ENCODE data around the gene HS3ST3A1.

HS3ST3A1 gene

GRCh38 chr17:13635951-13636350 lies 34.2 kb upstream of the HS3ST3A1 start:
- no peak overlapping the region for H3K4me3 ChIP-seq (ENCODE audit: low read depth, low read length)
- no peaks in the 10 kb centered on the region for H3K36me3 ChIP-seq (ENCODE audit: insufficient read depth, low read length)
- H3K79me2 ChIP-seq (ENCODE audit: control insufficient read depth, insufficient read depth, low read length, unreplicated experiment) = no peaks in the 10 kb centered on the region
- H2AFZ ChIP-seq (ENCODE audit: low read length, unreplicated experiment) = no peak overlapping the region
- H3K4me1 ChIP-seq (ENCODE audit: control insufficient read depth, insufficient read depth, low read length, unreplicated experiment) = no peaks in the 10 kb centered on the region
- no peaks in the 10 kb centered on the region; the same call in 1 of the 2 replicates for H3K27me3 ChIP-seq (ENCODE audit: insufficient read depth, low read length)
- no peak overlapping the region for H3K27ac ChIP-seq (ENCODE audit: low read depth, low read length)

DNA sequence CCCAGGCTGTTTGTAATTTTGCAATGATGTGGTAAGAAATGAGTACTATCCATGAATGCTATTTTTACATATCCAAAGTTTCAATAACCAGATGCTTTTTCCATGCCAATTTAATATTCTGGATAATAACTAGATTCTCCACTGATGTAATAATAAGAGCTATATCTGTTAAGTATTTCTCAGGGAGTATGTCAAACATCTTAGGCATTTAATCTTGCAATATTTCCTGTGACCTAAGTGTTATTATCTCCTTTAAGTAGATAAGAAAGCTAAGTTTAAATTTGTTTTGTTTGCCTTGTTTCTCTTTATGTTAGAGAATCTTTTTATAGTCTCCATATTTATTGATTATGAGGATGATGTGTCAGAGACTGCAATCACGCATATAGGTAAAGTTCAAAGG lies 32.3 kb upstream of the HS3ST3A1 start:
- H3K27me3 ChIP-seq (ENCODE audit: insufficient read depth, low read length) = no peaks in the 10 kb centered on the region
- H2AFZ ChIP-seq (ENCODE audit: low read length, unreplicated experiment) = no peak overlapping the region
- H3K79me2 ChIP-seq (ENCODE audit: control insufficient read depth, insufficient read depth, low read length, unreplicated experiment) = no peaks in the 10 kb centered on the region
- no peak overlapping the region for H3K4me3 ChIP-seq (ENCODE audit: low read depth, low read length)
- H3K36me3 ChIP-seq (ENCODE audit: insufficient read depth, low read length) = no peaks in the 10 kb centered on the region
- H3K4me1 ChIP-seq (ENCODE audit: control insufficient read depth, insufficient read depth, low read length, unreplicated experiment) = no peaks in the 10 kb centered on the region
- H3K27ac ChIP-seq (ENCODE audit: low read depth, low read length) = no peak overlapping the region

DNA sequence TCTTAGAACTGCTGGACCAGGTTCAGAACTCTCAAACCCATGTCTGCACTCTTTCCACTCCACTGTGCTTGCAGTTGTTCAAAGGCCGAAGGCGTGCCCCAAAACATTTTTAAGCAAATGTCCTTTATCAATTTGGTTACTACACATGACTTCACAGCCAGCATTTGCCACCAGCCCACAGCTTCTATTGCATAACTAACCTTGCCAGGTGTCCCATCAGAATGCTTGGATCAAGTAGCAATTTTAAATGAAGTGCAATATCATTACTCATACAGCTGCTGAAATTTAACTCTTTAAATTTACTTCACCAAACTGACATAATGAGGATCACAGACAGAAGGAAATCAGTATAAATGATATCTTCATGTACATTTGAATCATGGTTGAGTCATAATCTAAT lies 29.8 kb upstream of the HS3ST3A1 start:
- H2AFZ ChIP-seq (ENCODE audit: low read length, unreplicated experiment) = no peak overlapping the region
- H3K36me3 ChIP-seq (ENCODE audit: insufficient read depth, low read length) = no peaks in the 10 kb centered on the region
- H3K79me2 ChIP-seq (ENCODE audit: control insufficient read depth, insufficient read depth, low read length, unreplicated experiment) = no peaks in the 10 kb centered on the region
- no peak overlapping the region for H3K4me3 ChIP-seq (ENCODE audit: low read depth, low read length)
- H3K27me3 ChIP-seq (ENCODE audit: insufficient read depth, low read length) = no peaks in the 10 kb centered on the region
- H3K4me1 ChIP-seq (ENCODE audit: control insufficient read depth, insufficient read depth, low read length, unreplicated experiment) = peaks cover 2% of the 10 kb centered on the region
- H3K27ac ChIP-seq (ENCODE audit: low read depth, low read length) = no peak overlapping the region

DNA sequence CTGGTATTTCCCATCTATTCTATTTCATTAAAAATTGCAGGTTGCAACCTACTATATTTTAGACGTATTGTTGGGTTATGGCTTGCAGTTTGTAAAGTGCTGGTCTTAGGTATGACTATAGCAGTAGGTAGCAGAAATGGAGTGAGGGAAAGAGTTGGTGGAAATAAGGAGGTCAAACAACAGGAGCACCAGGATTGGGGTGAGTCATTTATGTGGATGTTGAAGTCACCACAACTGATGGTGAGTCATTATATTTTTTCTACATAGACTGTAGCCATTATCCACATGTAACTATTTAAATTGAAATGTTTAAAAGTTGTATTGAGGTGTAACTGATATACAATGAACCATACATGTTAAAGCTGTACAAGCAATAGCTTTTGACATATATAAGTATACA lies 25.0 kb upstream of the HS3ST3A1 start:
- H3K27me3 ChIP-seq (ENCODE audit: insufficient read depth, low read length) = peaks cover 7% of the 10 kb centered on the region; the same call in 1 of the 2 replicates
- H2AFZ ChIP-seq (ENCODE audit: low read length, unreplicated experiment) = no peak overlapping the region
- H3K4me3 ChIP-seq (ENCODE audit: low read depth, low read length) = no peak overlapping the region
- H3K79me2 ChIP-seq (ENCODE audit: control insufficient read depth, insufficient read depth, low read length, unreplicated experiment) = no peaks in the 10 kb centered on the region
- no peaks in the 10 kb centered on the region for H3K36me3 ChIP-seq (ENCODE audit: insufficient read depth, low read length)
- peaks cover 3% of the 10 kb centered on the region for H3K4me1 ChIP-seq (ENCODE audit: control insufficient read depth, insufficient read depth, low read length, unreplicated experiment)
- no peak overlapping the region for H3K27ac ChIP-seq (ENCODE audit: low read depth, low read length)

GRCh38 chr17:13619462-13619861 lies 17.7 kb upstream of the HS3ST3A1 start:
- H2AFZ ChIP-seq (ENCODE audit: low read length, unreplicated experiment) = no peak overlapping the region
- H3K27me3 ChIP-seq (ENCODE audit: insufficient read depth, low read length) = peaks cover 10% of the 10 kb centered on the region; the same call in 1 of the 2 replicates
- H3K79me2 ChIP-seq (ENCODE audit: control insufficient read depth, insufficient read depth, low read length, unreplicated experiment) = no peaks in the 10 kb centered on the region
- no peak overlapping the region for H3K27ac ChIP-seq (ENCODE audit: low read depth, low read length)
- H3K36me3 ChIP-seq (ENCODE audit: insufficient read depth, low read length) = no peaks in the 10 kb centered on the region
- H3K4me3 ChIP-seq (ENCODE audit: low read depth, low read length) = no peak overlapping the region
- H3K4me1 ChIP-seq (ENCODE audit: control insufficient read depth, insufficient read depth, low read length, unreplicated experiment) = no peaks in the 10 kb centered on the region

DNA sequence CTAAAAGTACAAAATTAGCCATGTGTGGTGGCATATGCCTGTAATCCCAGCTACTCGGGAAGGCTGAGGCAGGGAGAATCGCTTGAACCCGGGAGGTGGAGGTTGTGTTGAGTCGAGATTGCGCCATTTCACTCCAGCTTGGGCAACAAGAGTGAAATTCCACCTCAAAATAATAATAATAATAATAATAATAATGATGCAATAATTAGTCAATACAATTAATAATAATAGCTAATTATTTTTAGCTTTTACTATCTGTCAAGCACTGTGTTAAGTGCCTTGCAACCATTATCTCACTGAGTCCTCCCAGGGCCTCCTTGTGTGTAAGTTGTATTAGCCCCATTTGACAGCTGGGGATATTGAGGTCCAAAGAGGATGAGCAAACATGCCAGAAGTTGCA lies 14.3 kb upstream of the HS3ST3A1 start:
- Histone ChIP-seq H3K79me2 (ENCODE audit: control insufficient read depth, insufficient read depth, low read length, unreplicated experiment) (no peaks in the 10 kb centered on the region), H3K4me3 (ENCODE audit: low read depth, low read length) (no peak overlapping the region), H2AFZ (ENCODE audit: low read length, unreplicated experiment) (no peak overlapping the region), H3K27ac (ENCODE audit: low read depth, low read length) (no peak overlapping the region), H3K36me3 (ENCODE audit: insufficient read depth, low read length) (no peaks in the 10 kb centered on the region), H3K27me3 (ENCODE audit: insufficient read depth, low read length) (no peaks in the 10 kb centered on the region; the same call in 1 of the 2 replicates), H3K4me1 (ENCODE audit: control insufficient read depth, insufficient read depth, low read length, unreplicated experiment) (no peaks in the 10 kb centered on the region)

GRCh38 chr17:13609941-13610340 lies 8.2 kb upstream of the HS3ST3A1 start:
- Histone ChIP-seq H3K4me3 (ENCODE audit: low read depth, low read length) (no peak overlapping the region), H3K79me2 (ENCODE audit: control insufficient read depth, insufficient read depth, low read length, unreplicated experiment) (no peaks in the 10 kb centered on the region), H3K27me3 (ENCODE audit: insufficient read depth, low read length) (0 out of 2 replicates have a peak, but pooled peaks cover 3% of the 10 kb centered on the region), H3K4me1 (ENCODE audit: control insufficient read depth, insufficient read depth, low read length, unreplicated experiment) (no peaks in the 10 kb centered on the region), H3K27ac (ENCODE audit: low read depth, low read length) (no peak overlapping the region), H3K36me3 (ENCODE audit: insufficient read depth, low read length) (no peaks in the 10 kb centered on the region), H2AFZ (ENCODE audit: low read length, unreplicated experiment) (no peak overlapping the region)

DNA sequence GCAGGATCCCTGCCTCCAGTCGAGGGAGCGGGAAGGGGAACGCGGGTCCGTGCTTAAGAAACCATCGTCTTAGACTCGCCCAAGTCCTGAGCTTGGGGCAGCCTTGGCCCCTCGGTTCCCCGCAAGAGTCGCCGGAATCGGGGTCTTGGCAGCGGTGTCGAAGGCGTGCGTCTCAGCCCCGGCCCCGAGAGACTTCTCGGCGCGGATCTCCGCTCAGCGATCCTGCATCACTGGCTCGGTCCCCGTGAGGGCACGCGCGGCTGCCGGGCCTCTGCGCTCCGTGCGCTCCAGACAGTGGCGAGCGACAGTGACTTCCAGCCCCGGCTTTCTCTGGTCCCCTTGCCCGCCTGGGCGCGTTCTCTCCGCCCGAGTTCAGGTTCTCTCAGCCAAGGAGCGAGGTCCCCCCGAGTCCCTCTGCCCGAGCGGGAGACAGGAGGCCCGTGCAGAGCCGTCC lies 380 bp downstream of the HS3ST3A1 start:
- Histone ChIP-seq H3K36me3 (ENCODE audit: insufficient read depth, low read length) (no peaks in the 10 kb centered on the region), H3K4me1 (ENCODE audit: control insufficient read depth, insufficient read depth, low read length, unreplicated experiment) (peaks cover 18% of the 10 kb centered on the region), H3K27me3 (ENCODE audit: insufficient read depth, low read length) (no peaks in the 10 kb centered on the region), H3K79me2 (ENCODE audit: control insufficient read depth, insufficient read depth, low read length, unreplicated experiment) (peaks cover 50% of the 10 kb centered on the region), H2AFZ (ENCODE audit: low read length, unreplicated experiment) (peak overlapping the region; percentile 75), H3K4me3 (ENCODE audit: low read depth, low read length) (peak overlapping the region; percentile 96), H3K27ac (ENCODE audit: low read depth, low read length) (peak overlapping the region; percentile 45)

DNA sequence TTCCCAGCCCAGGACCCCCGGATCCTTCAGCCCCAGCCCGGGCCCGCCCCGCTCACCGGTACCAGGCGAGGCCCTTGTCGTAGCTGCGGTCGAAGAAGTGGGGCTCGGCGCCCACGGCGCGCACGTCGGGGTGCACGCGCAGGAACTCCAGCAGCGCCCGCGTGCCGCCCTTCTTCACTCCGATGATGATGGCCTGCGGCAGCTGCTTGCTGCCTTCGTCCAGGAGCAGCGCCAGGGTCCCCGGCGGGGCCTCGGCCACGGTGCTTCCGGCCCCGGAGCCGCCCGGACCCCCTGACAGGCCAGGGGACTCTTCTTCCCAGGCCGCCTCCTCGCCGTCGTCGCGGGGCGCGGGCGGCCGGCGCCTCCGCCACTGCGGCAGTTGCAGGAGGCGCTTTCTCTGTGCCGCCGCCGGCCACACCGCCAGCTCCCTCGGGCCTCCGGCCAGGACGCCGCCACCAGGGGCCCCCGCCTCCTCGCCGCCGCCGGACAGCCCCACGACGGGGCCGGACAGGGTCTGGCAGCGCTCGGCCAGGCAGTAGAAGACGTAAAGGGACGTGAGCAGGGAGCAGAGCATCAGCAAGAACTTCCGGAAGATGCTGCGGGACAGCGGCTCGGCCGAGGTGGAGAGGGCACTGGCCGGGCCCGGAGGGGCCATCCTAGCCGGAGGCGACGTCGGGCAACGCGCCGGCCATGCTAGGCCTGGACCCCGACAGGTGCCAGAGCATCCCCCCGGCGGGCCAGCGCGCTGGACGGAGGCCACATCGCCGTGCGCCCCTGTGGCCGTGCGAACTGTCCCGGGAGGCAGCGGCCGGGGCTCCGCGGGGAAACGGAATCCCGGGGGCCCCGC lies 1.0 kb downstream of the HS3ST3A1 start:
- Histone ChIP-seq H3K36me3 (ENCODE audit: insufficient read depth, low read length) (no peaks in the 10 kb centered on the region), H3K27ac (ENCODE audit: low read depth, low read length) (peak overlapping the region; percentile 45; the same call in 1 of the 2 replicates), H3K27me3 (ENCODE audit: insufficient read depth, low read length) (no peaks in the 10 kb centered on the region), H3K4me3 (ENCODE audit: low read depth, low read length) (peak overlapping the region; percentile 96), H2AFZ (ENCODE audit: low read length, unreplicated experiment) (peak overlapping the region; percentile 75), H3K79me2 (ENCODE audit: control insufficient read depth, insufficient read depth, low read length, unreplicated experiment) (peaks cover 56% of the 10 kb centered on the region), H3K4me1 (ENCODE audit: control insufficient read depth, insufficient read depth, low read length, unreplicated experiment) (peaks cover 24% of the 10 kb centered on the region)

DNA sequence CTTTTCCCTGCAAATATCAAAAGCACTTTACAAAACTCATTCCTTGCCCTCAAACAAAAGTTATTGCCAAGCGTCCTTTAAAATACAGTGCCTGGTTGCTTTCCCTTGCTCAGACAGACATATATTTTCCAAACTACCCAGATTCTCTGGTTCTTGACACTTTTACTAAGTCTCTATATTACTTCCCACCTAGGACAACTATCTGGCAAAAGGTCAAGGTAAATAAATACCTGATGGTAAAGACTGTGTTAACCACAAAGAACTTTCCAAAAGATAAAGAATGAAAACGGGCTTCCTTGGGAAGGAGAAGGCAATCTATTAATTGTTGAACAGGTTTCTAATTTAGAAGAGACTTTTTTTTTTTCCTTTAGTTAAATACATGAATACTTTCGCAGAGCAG lies 1.9 kb downstream of the HS3ST3A1 start:
- H3K4me1 ChIP-seq (ENCODE audit: control insufficient read depth, insufficient read depth, low read length, unreplicated experiment) = peaks cover 28% of the 10 kb centered on the region
- no peaks in the 10 kb centered on the region for H3K36me3 ChIP-seq (ENCODE audit: insufficient read depth, low read length)
- H3K27me3 ChIP-seq (ENCODE audit: insufficient read depth, low read length) = no peaks in the 10 kb centered on the region
- peak overlapping the region; percentile 44 for H3K27ac ChIP-seq (ENCODE audit: low read depth, low read length)
- H3K4me3 ChIP-seq (ENCODE audit: low read depth, low read length) = peak overlapping the region; percentile 96
- peak overlapping the region; percentile 75 for H2AFZ ChIP-seq (ENCODE audit: low read length, unreplicated experiment)
- H3K79me2 ChIP-seq (ENCODE audit: control insufficient read depth, insufficient read depth, low read length, unreplicated experiment) = peaks cover 65% of the 10 kb centered on the region

DNA sequence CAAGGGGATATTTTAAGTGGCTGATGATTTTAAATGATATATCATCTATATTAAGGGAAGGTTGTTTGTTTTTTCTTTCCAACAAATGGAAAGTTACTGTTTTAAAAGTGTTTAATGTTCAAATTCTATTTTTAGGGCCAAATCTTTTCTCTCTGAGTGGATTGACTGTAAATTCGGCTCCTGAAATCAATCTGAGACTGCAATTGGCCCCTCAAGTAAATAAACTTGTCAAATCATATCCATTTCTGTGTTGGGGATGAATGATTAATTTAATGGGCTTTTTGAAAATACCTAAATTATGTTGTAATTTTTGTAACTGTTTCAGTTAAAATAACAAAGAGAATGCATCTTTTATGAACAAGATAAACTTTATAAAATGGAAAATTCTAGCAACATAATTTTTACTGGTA lies 2.6 kb downstream of the HS3ST3A1 start:
- Histone ChIP-seq H3K27me3 (ENCODE audit: insufficient read depth, low read length) (no peaks in the 10 kb centered on the region), H3K79me2 (ENCODE audit: control insufficient read depth, insufficient read depth, low read length, unreplicated experiment) (peaks cover 70% of the 10 kb centered on the region), H3K4me1 (ENCODE audit: control insufficient read depth, insufficient read depth, low read length, unreplicated experiment) (peaks cover 33% of the 10 kb centered on the region), H3K36me3 (ENCODE audit: insufficient read depth, low read length) (no peaks in the 10 kb centered on the region), H3K27ac (ENCODE audit: low read depth, low read length) (peak overlapping the region; percentile 44), H3K4me3 (ENCODE audit: low read depth, low read length) (peak overlapping the region; percentile 96), H2AFZ (ENCODE audit: low read length, unreplicated experiment) (peak overlapping the region; percentile 2)

Data from ACC112 (cell line).